ENCODE measurements around the gene OSBPL5.

The OSBPL5 gene

DNA sequence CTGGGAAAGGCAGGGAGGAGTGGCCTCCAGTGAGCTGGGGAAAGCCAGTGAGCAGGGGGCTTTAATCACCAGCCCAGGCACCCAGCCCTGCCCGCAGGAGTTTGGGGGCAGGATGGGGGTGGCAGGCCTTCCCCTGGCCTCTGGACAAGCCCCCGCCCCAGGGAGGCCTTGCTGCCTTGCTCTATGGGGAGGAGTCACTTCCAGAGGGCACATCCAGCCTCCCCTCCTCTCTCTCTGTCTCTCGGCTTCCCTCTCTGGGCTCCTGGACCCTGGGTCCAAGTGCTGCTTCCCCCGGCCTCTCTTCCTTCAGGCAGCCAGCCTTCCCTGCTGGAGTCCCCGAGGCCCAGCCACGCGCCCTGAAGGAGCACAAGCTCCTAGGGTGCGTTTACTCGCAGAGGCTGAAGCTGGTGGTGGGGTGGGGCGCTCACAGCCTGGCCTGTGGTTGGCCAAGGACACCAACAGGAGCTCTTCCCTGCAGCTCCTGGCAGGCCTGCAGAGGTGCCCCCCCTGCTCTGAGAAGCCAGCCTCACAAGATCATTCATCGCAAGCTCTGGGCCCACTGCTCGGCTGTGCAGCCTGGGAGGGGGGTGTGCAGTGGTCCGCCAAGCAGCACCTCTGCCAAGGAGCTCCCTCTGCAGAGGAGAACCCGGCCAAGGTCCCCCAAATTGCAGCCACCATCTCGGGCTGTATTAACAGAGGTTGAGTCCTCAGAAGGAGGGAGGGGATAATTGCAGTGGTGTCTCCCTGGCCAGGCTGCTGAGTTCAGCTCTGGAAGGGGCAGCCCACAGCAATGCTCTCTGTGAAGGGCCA, 25.4 kb downstream of the OSBPL5 start:
- DNase-seq (ENCODE audit: low read depth), result peak; percentile 67
- TF ChIP-seq, protein P1, sequence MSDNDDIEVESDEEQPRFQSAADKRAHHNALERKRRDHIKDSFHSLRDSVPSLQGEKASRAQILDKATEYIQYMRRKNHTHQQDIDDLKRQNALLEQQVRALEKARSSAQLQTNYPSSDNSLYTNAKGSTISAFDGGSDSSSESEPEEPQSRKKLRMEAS (IDR thresholded peaks at IDR 0.05; ENCODE audit: low read depth, low read length), result no peak
- TF ChIP-seq, protein P2, sequence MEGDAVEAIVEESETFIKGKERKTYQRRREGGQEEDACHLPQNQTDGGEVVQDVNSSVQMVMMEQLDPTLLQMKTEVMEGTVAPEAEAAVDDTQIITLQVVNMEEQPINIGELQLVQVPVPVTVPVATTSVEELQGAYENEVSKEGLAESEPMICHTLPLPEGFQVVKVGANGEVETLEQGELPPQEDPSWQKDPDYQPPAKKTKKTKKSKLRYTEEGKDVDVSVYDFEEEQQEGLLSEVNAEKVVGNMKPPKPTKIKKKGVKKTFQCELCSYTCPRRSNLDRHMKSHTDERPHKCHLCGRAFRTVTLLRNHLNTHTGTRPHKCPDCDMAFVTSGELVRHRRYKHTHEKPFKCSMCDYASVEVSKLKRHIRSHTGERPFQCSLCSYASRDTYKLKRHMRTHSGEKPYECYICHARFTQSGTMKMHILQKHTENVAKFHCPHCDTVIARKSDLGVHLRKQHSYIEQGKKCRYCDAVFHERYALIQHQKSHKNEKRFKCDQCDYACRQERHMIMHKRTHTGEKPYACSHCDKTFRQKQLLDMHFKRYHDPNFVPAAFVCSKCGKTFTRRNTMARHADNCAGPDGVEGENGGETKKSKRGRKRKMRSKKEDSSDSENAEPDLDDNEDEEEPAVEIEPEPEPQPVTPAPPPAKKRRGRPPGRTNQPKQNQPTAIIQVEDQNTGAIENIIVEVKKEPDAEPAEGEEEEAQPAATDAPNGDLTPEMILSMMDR (IDR thresholded peaks at IDR 0.05; ENCODE audit: low read depth, low read length), result no peak
- TF ChIP-seq MYC (IDR thresholded peaks at IDR 0.05; ENCODE audit: low read depth, low read length) (no peak), POLR2A (IDR thresholded peaks at IDR 0.05; ENCODE audit: extremely low read depth, insufficient read length) (no peak)
- no peak overlapping the region for H3K4me3 ChIP-seq (ENCODE audit: low read depth, low read length)

DNA sequence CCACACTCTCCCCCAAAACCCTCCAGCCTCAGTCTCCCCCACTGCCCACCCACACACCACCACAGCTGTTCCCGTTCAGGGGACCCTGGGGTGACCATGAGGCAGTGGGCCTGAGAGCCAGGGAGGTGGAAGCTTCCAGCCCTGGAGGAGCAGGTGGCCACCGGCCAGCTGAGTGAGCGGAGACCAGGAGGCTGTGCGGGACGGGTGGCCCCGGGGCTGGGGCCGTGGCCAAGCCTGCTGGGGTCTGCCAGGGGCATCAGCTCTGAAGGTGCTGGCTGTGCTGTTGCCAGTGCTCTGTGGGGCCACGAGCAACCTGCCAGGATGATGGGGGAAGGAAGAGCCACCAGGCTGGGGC, 26.0 kb downstream of the OSBPL5 start:
- no peak for DNase-seq (ENCODE audit: low read depth)
- TF ChIP-seq, protein P1 (IDR thresholded peaks at IDR 0.05; ENCODE audit: low read depth, low read length), result no peak
- no peak for TF ChIP-seq POLR2A (IDR thresholded peaks at IDR 0.05; ENCODE audit: extremely low read depth, insufficient read length)
- no peak for TF ChIP-seq MYC (IDR thresholded peaks at IDR 0.05; ENCODE audit: low read depth, low read length)
- TF ChIP-seq, protein P2 (IDR thresholded peaks at IDR 0.05; ENCODE audit: low read depth, low read length), result no peak
- no peak overlapping the region for H3K4me3 ChIP-seq (ENCODE audit: low read depth, low read length)

DNA sequence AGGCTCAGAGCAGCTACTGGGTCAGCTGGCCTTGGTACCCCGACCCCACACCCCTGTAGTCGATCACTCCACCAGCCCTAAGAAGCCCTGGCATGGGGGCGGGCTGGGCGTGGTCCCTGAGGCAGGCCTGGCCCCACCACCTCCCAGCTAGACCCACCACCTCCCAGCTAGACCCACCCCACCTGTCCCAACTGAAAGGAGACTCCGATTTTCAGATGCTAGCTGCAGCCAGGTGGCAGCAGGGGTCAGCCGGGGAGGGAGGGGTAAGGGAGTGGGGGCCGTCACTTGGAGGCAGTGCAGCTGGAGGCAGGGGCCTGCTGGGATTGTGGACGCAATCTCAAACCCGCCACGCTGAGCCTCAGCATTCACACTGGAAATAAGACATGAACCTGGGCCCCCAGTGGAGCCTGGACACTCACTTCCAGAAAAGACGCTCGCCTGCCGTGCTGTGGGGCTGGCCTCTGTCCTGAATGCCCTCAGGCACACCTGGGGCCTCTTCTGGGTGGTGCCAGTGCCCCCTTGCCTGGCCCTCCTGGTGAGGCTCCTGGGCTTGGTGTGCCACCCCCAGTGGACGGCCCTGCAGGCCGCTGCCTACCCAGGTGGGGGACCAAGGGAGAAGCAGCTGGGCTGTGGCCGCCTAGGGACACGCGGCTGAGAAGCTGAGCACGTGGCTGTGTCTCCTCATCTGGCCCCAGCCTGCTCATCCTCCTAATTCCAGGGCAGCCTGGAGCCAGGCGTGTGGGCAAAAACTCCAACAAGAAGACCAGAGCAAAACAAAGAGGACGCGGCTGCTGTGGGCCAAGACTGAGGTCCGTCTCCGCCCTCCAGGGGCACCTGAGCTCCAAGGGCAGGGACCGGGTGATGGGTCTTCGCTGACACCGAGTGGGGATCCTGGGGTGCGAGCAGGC, 26.7 kb downstream of the OSBPL5 start:
- peak; percentile 86 for DNase-seq (ENCODE audit: low read depth)
- no peak overlapping the region for H3K4me3 ChIP-seq (ENCODE audit: low read depth, low read length)
- TF ChIP-seq, protein P2 (IDR thresholded peaks at IDR 0.05; ENCODE audit: low read depth, low read length), result no peak
- peak; percentile 91 for TF ChIP-seq MYC (IDR thresholded peaks at IDR 0.05; ENCODE audit: low read depth, low read length)
- TF ChIP-seq, protein P1 (IDR thresholded peaks at IDR 0.05; ENCODE audit: low read depth, low read length), result peak; percentile 94

DNA sequence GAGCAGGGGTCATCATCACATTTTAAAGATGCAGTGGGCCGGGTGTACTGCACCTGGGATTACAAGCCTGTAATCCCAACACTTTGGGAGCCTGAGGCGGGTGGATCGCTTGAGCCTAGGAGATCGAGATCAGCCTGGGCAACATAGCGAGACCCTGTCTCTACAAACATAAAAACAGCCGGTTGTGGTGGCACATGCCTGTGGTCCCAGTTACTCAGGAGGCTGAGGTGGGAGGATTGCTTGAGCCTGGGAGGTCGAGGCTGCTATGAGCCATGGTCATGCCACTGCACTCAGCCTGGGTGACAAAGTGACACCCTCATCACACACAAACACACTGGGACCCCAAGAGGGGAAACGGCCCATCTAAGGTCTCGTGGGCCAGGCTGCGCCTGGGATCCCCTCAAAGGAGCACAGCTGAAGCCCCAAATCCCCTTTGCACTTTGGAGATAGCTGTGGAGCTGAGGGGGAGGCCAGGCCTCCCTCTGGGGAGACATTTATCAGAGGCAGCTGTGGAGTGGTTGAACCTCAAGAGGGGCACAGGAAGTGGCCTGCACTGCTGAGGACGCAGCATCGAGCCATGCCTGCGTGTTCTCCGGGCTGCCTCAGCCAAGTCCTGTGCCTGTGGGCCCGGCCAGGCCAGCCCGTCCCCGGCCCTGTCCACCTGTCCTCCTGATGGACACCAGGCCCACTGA, 27.5 kb downstream of the OSBPL5 start:
- DNase-seq (ENCODE audit: low read depth), result peak; percentile 93
- TF ChIP-seq MYC (IDR thresholded peaks at IDR 0.05; ENCODE audit: low read depth, low read length), result peak; percentile 76
- TF ChIP-seq, protein P1 (IDR thresholded peaks at IDR 0.05; ENCODE audit: low read depth, low read length), result peak; percentile 79
- no peak for TF ChIP-seq POLR2A (IDR thresholded peaks at IDR 0.05; ENCODE audit: extremely low read depth, insufficient read length)
- H3K4me3 ChIP-seq (ENCODE audit: low read depth, low read length), result peak overlapping the region; percentile 28

DNA sequence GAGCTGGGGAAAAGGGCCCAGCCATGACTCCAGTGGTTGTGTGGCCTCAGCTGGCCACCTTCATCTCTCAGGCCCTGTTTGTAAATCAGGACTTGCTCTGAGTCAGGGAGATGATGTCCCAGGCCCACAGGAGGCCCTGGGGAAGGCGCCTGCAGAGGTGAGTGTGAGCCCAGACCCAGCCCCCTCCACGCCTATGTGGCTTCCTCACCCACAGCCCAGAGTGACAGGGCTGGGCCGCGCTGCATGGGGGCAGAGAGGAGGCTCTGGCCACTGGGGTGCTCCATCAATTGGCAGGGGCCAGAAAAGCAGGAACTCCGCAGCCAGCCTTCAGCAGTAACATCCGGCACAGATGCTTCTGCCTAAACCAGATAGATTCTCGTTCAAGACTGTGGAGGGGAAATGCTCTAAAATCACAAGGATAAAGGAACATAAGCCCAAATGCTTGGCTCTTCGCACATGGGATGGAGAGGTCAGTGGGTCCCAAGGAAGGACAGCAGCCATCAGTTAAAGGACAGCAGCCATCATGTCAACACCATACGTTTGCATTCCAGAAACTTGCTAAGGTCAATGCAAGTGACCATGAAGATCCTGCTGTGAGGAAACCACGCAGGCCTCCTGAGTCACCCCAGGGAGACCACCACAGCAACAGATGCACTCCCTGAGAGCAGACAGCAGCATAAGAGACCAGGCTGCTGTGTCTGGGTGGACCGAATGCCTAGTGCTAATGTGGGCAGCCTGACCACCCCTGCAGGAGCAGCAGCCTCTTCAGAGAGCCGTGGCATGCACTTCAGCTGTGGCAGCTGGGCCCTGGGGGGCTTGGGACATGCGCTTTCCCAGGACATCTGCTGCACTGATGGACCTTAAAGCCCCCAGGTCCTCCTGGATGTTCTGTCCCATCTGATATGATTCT, 28.3 kb downstream of the OSBPL5 start:
- TF ChIP-seq, protein P1 (IDR thresholded peaks at IDR 0.05; ENCODE audit: low read depth, low read length), result 0 out of 2 replicates have a peak, but pooled peaks have one; percentile 3
- TF ChIP-seq POLR2A (IDR thresholded peaks at IDR 0.05; ENCODE audit: extremely low read depth, insufficient read length) (no peak), MYC (IDR thresholded peaks at IDR 0.05; ENCODE audit: low read depth, low read length) (peak; percentile 34; the same call in 1 of the 2 replicates)
- TF ChIP-seq, protein P2 (IDR thresholded peaks at IDR 0.05; ENCODE audit: low read depth, low read length), result no peak
- DNase-seq (ENCODE audit: low read depth), result peak; percentile 95
- peak overlapping the region; percentile 28 for H3K4me3 ChIP-seq (ENCODE audit: low read depth, low read length)

Data from NB4 (cell line).